ENCODE results near the gene STN1.

Gene STN1, protein sequence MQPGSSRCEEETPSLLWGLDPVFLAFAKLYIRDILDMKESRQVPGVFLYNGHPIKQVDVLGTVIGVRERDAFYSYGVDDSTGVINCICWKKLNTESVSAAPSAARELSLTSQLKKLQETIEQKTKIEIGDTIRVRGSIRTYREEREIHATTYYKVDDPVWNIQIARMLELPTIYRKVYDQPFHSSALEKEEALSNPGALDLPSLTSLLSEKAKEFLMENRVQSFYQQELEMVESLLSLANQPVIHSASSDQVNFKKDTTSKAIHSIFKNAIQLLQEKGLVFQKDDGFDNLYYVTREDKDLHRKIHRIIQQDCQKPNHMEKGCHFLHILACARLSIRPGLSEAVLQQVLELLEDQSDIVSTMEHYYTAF

DNA sequence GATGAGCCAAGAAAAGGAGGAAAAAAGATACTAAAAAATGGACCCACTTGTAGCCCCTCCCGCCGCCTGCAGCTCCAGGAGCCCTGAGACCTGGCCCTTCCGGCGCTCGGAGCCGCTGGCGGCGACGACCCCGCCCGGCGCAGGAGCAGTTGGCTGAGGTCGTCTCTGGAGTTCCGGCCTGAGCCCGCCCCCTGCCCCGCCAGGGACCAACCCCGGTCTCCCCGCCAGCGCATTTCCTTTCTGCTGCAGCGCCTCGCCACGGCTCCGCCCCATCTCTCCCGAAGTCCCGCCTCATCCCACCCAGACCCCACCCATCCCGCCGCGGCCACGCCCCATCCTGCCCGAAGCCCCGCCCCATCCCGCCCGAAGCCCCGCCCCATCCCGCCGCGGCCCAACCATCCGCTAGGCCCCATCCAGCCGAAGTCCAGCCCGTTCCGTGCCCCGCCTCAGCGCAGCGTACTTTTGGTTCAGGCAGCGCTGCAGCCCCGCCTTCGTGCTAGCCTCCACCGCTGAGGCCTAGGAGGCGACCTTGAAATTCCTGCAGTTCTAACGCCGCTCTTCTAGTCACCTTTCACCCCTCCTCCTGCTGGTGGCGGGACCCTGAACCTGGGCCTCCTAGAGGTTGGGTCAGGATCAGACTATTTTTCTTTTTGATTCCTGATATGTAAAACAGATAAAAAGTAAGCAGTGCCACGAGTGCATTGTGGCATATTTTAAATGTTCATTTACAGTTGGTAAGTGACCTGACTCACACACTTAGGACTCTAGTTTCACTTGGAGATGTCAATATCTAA, at the start of gene STN1:
Gene STN1 (minus strand): TSS at position 132 of the 794 bp plus-strand sequence. CDS start 590 bp downstream, outside the sequence.
- DNase-seq, result peak; percentile 94 to 95

DNA sequence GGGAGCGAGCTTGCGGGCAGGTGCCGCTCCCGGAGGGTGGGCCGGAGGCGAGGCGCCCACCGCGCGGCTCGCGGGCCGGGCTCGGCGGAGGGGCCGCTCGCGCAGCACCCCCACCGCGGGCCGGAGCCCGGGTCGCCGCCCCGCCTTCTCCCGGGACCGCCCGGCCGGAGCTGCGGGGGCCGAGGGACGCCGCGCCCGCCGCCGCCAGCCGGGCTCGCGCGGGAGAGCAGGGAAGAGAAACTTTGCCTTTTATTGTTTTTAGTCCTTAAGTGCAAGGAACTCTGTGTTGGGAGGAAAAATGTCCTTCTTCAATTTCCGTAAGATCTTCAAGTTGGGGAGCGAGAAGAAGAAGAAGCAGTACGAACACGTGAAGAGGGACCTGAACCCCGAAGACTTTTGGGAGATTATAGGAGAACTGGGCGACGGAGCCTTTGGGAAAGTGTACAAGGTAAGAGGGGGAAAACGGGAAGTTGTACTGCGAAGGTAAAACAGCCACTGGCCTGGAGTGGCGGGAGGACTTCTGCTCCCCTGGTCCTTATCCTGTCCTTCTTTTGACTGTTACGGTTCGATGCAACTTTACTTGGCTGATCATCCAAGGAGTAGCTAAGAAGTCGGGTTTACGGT, 49.6 kb upstream of the STN1 start:
- DNase-seq, result no peak

DNA sequence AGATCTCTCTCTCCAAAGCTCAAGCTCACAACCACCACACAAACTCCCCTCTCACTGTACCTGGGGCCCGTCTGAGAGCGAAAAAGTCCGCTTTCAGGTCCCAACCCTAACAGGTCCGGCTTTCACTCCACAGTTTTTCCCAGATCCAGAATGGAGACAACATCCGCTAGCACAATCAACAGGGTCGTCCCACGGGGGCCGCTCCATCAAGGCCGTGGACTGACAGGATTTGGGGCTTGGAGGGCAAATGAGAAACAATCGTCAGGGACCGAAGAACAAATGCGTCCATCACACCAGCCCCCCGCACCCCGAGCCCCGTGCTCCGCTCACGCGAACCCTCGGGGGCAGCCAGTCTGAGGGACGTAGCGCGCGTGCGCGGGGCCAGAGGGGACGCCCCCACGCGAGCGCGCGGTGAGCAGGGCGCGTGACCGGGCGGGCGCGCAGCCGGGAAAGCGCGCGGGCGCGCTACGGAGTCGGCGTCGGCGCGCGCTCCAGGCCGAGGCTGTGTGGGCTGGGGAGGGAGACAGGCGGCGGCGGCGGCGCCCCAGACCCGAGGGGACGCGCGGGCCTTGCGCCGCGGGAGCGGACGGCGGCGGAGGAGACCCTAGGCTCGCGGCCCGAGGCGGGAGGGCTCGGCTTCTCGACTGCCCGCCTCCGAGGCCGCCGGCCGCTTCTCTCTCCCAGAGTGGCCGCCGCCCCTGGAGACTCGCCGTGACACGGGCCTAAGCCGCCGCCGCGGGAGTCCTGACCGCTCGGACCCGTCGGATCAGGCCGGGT, 48.9 kb upstream of the STN1 start, which contains the start of gene SLK:
Gene SLK (plus strand): TSS at position 470 of the 777 bp plus-strand sequence. CDS start 606 bp downstream, outside the sequence.
- peak; percentile 79 to 85 for DNase-seq

DNA sequence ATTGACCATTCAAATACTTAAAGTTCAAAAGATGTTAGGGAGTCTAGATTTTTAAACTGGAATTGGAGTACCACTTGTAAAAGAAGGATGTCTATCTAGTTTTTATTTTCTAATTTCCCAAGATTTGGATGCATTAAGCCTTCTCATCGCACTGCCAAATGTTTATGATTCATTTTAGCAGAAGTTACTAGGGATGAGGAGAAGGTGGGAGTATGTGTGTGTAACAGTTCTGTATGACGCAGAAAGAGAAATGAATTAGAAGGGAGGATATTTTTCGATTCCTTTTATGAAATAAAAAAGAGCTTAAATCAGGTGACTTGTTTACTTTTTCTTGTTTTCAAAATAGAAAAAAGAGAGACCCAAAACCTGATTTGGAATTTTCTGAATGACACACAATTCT, 42.1 kb upstream of the STN1 start:
- no peak for DNase-seq

DNA sequence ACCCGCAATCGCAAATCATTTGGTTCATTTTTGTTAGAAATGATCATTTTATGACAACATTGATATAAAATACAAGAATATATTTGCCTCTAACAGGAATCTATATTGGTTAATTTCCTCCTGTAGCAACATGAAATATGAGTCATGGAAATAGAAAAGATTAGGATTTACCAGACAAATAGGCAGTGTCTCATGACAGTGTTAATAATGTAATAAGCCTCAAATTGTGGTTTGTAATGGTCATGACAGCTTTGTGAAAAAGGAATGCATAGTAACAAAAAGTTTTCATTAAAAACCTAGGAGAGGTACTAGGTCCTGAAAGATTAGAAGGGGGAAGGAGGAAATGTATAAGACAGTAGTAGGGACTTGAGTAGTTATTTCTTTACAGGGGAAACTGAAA, 41.0 kb upstream of the STN1 start:
- no peak for DNase-seq

DNA sequence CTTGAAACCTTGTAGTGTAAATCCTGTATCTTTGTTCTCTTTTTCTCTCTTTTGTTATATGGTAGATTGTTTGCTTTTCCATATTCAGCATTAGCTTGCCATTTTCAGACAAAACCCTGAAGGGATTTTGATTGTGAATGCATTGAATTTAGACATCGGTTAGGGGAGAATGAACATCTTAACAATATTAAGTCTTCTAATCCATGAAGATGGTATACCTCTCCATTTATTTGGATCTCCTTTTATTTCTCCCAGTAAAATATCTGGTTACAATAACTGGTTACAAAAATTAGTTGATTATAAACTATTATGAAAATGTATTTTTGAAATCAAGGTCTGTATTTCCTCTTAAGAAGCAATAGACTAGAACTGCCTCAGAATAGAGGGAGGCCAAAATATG, 36.6 kb upstream of the STN1 start:
- DNase-seq, result no peak

DNA sequence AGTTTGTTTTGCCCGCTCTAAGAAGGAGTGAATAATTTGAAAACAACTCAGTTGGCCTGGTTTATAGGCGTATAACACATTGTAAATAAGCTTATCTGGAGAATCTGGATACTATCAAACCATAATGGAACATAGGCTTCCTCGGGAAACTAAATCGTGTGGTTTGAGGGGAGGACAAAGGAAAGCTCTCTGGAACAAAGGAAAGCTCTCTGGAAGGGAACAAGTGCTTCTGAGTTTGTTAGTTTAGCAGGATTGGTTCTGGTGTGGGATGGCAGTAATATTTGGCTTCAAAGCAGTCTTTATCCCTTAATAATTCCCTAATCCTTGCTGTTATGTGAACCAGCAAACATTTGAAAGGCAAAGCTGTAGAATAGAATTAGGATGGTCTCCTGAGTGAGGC, 34.0 kb upstream of the STN1 start:
- DNase-seq, result no peak

DNA sequence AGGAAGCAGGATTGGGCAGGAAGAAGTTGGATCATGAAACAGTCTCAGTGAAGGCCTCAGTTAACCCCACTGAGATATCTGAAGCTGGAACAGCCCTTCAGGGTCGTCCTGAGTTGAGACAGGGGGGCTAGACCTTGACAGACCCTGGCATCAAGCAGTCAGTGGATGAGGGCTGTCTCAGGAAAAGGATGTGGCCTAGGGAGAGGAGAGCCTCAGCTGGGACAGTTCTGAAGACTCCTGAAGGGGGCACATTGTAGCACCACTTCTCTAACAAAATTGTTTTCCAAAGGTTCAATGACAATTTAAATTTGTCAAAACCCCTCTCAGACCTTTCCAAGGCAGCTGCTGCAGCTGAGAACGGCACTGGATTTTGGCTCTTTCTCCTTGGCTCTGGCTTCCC, 33.2 kb upstream of the STN1 start:
- DNase-seq, result no peak

DNA sequence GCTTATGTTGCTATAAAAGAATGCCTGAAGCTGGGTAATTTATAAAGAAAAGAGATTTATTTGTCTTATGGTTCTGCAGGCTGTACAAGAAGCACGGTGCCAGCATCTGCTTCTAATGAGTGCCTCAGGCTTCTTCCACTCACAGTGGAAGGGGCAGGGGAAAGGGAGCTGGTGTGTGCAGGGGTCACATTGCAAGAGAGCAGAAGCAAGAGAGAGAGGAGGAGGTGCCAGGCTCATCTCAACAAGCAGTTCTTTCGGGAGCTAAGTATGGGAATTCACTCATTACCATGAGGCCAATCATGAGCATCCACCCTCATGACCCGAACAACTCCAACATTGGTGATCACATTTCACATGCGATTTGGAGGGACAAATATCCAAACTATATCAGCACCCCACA, 31.7 kb upstream of the STN1 start:
- DNase-seq, result no peak

DNA sequence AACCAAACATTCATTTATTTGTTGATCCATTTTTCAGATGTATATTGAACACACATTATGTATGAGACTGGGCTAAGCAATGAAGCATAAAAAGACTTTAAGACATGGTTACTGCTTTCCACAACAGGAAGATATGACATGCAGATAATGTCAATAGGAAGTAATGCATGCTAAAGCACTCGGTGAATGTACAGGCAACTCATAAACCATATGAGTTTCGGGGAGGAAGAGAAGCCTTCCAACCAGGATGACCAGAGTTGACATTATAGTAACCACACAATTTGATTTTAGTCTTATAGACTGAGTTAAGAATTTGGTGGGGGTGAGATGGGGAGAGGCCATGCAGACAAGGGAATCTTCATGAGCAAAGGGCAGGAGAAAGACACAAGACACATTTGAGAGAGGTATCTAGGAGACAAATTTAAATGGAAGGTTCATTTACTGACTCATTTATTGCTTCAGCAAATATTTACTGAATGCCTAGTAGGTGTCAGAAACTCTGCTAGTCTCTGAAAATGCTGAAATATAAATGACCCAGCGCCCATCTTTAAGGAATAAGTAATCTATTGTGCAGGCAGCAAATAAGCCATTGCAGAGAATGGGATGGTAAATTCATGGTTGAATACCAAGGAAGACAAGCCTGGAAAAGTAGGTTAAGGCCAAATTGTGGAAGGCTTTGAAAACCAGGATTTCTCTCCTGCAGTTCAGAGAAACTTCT, 30.0 kb upstream of the STN1 start:
- DNase-seq, result no peak

DNA sequence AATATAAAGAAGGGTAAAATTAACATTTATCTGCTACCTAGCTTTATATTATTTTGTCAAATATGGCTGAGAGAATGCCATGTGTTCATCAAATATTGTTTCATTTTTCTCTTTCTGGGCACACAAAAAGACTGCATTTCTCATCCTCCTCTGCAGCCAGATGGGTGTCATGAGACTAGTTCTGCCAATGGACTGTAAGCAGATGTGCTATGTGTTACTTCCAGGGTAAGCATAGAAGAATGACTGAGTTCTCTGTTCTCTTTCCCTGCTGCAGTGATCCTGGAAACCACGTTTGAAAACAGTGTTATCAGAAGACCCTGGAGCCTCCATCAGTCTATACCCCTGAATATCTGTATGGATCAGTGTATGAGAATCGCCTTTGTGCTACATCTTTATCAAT, 24.9 kb upstream of the STN1 start:
- no peak for DNase-seq

DNA sequence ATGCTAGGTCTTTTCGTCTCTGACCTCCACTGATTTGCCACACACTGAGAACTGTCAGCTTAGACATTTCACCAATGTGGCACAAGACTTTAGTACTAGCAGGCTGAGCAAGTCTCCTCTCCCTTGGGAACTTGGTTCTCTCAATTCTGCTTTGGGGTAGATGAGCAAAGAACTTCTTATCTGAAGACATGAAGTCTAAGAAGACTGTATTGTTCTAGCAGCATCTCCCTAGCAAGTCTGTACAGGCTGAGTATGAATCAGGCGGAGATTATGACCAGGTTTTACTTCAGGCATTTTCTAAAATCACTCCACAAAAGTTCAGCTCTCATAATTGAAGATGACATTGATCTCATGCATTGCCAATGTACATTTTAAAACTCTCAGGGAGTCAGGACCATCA, 23.8 kb upstream of the STN1 start:
- no peak for DNase-seq

DNA sequence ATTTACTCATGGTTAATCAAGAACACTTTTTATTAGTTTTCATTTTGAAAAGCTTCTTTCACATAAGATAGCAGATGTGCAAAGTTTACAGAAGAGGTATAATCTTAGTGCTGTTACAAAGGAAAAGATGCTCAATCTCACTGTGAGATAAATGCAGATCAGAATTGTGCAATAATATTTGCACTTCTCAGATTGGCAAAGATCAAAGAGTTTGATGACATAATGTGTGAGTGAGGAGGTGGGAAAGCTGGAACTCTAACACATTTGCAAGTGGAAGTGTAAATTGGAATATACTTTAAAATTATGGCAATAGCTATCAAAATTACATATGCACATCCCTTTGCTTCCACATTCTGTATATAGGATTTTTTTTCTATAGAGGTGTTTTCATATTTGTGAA, 21.5 kb upstream of the STN1 start:
- no peak for DNase-seq

DNA sequence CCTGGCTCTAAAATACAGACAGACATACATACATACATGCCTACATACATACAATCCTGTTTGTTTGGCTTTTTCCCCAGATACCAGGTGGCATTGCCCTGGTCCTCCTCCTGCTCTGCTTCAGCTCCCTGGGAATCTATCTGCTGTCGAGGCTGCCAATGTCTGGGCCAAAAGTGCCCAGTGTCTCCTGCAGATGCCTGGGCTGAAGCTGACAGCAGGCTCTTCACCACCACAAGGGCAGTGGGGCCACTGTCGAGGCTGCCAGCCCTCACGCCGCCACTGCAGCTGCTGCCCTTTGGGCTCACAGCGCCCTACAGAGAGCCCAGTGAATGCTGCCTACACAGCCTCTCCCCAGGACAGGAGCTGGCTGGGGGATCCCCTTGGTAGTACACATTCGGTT, 18.0 kb upstream of the STN1 start:
- no peak for DNase-seq

DNA sequence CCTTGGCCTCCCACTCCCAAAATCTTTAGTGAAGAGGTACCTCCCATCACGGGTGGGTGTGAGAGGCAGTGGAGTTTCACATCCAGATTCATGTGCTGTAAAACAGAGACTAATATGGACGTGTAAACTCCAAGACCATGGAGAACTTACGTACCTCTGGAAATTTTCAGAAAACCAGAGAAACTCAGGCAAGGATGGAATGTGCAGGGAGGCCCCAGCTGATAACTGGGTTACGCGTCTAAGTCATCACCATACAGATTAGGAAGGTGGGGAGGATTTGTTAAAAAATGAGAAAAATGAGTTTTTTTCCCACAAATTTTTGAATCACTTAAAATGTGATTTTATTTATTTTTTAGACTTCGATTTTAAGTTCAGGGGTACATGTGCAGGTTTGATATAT, 16.3 kb upstream of the STN1 start:
- DNase-seq, result no peak

DNA sequence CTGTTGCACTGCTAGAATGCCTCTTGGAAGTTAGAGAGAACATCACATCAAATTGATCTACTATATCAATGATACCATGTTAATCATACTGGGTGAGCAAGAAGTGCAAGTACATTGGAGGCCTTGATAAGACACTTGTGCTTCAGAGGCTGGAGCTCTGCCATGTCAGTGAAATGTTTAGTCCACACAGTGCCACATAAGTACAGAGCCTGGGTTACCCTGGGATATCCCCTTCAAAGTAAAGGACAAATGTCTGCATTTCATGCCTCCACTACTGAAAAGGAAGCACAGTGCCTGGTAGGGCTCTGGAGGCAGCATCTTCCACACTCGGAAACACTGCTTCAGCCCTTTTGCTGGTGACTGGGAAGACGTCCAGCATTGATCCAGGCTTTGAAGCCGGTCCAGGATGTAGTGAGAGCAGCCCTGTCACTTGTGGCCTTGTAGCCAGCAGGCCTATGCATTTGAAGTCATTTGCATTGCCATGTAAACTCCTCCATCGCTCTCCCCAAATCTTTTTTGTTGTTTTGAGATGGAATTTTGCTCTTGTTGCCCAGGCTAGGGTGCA, 15.7 kb upstream of the STN1 start:
- no peak for DNase-seq

DNA sequence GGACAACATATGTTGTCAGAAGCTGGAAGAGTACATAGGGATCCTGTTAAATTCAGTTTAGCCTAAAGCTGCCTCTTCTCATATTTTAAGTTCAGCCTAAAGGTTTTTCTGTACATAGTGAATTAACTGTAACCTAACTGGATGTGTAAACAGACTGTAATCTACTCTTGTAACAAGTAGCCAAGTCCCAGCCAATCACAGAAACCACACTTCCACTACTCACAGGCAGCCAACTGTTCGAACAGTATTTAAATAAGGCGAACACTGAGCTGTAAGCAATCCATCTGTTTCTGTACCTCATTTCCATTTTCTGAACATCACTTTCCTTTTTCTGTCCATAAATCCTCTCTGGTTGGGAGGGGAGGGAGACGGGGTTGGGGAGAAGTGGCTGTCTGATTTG, 15.0 kb upstream of the STN1 start:
- DNase-seq, result no peak

DNA sequence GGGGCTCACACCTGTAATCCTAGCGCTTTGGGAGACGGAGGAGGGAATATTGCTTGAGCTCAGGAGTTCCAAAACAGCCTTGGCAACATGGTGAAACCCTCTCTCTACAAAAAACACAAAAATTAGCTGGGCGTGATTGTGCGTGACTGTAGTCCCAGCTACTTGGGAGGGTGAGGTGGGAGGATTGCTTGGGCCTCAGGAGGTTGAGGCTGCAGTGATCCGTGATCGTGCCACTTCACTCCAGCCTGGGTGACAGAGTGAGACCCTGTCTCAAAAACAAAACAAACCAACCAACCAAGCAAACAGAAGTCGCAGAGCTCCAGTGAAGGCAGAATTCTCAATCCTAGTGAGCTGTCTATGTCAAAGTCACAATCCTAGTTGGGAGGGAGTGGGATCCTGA, 14.3 kb upstream of the STN1 start:
- DNase-seq, result no peak

DNA sequence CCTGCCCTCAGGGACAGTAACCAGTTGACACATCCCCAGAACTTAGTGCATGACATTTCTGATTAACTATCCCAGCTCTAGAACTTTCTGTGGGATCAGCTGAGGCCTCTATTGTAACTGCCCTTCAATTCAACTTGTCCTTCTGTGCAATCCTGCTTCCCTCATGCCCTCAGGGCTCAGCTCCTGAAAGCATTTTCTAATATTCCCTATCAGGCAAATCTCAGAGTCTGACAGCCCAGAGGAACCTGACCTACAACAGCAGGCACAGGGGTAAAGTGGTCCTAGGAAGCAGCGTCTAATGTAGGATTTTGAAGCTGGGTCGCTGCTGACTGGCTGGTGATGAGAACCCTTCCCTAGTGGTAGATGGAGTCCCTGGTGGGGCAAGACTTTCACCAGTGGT, 13.6 kb upstream of the STN1 start:
- DNase-seq, result no peak

DNA sequence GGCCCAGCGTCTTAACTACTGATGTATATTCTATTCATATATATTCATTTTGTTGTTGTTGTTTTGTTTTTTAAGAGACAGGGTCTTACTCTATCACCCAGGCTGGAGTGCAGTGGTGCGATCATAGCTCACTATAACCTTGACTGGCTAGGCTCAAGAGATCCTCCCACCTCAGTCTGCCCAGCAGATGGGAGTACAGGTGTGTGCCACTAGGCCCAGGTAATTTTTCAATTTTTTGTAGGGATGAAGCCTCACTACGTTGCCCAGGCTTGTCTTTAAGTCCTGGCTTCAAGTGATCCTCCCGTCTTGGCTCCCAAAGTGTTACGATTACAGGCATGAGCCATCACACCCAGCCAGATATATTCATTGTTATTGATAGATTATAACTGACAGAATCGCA, 12.9 kb upstream of the STN1 start:
- no peak for DNase-seq

DNA sequence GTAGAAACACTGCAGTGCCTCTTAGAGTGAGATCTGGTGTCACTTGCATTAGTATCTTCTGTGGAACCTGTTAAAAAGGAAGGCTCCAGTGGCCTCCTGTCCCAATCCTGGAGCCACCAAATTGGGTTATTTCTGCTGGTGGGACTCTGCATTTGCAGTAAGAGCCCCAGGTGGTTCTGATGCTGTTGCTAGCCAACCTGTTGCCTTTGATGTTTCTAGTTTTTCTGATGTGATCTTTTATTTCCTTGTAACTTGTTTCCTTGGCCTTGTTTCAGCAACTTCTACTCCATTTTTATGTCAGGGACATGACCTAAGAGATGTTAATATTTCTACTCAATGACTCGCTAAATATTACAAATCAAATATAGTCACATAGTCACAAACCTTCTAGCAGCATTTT, 12.5 kb upstream of the STN1 start:
- no peak for DNase-seq

DNA sequence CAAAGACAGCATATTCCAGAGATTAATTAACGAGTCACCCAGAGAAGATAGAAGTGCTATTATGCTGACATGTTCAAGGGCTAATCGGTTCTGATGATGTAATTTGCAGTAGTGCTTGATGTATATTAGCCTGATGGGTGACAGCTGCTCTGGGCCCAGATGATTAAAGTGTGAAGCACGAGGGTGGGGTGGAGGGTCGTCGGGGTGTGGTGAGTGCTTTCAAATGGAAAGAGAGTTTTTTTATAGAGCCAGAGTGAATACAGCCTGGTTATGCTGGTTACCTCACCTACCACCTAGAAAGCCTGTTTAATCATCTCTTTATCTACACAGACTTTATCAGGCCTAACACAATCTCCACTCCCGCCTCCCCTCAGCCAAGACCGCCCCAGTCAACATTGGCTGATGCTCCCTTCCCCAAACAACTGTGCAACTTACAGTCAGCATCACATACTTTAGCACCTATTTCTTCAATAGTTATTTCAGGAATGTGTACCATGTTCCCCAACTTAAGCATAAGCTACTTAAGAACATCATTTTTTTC, 11.5 kb upstream of the STN1 start:
- DNase-seq, result no peak
